Liver (tissue), 3 donors: Measurements from ENCODE around the gene OSTF1.

Experiments used
- ATF3 ChIP-seq: IDR thresholded peaks from 2 replicates; pipeline ENCODE4 v1.6.1; 2016; ENCODE audit warnings: antibody characterized with exemption
- CTCF ChIP-seq: fragments of 150-350 bp; IDR thresholded peaks from 2 replicates; pipeline ENCODE4 v1.5.1; 2017; ENCODE audit warnings: improper control_type of control experiment, low read depth, low read length; ENCODE audit not compliant: missing input control
- EGR1 ChIP-seq, 2 donors: IDR thresholded peaks; 2 replicates each; pipeline ENCODE4 v1.6.1; 2016 to 2018; ENCODE audit warnings: antibody characterized with exemption in 2 of 2, low read depth in 2 of 2
- JUND ChIP-seq, 2 donors: IDR thresholded peaks; 2 replicates each; pipeline ENCODE4 v1.6.1; 2016; ENCODE audit warnings: antibody characterized with exemption in 2 of 2
- MAX ChIP-seq: IDR thresholded peaks from 2 replicates; pipeline ENCODE4 v1.6.1; 2016; ENCODE audit warnings: antibody characterized with exemption
- RAD21 ChIP-seq, 2 donors: IDR thresholded peaks; 2 replicates each; pipeline ENCODE4 v1.6.1; 2016; ENCODE audit warnings: antibody characterized with exemption in 2 of 2, mild to moderate bottlenecking in 2 of 2
- REST ChIP-seq: IDR thresholded peaks from 2 replicates; pipeline ENCODE4 v1.6.1; 2016; ENCODE audit warnings: antibody characterized with exemption, mild to moderate bottlenecking
- RXRA ChIP-seq, 2 donors: IDR thresholded peaks; 2 replicates each; pipeline ENCODE4 v1.6.1; 2017 to 2018; ENCODE audit warnings: antibody characterized with exemption in 2 of 2, mild to moderate bottlenecking in 1 of 2
- SP1 ChIP-seq: IDR thresholded peaks from 2 replicates; pipeline ENCODE4 v1.6.1; 2018; ENCODE audit warnings: antibody characterized with exemption, mild to moderate bottlenecking
- TAF1 ChIP-seq: conservative IDR thresholded peaks from 2 replicates; pipeline ENCODE4 v1.6.1; 2016; ENCODE audit warnings: antibody characterized with exemption, mild to moderate bottlenecking
- YY1 ChIP-seq: IDR thresholded peaks from 2 replicates; pipeline ENCODE4 v1.6.1; 2016; ENCODE audit warnings: antibody characterized with exemption, mild to moderate bottlenecking
- ZBTB33 ChIP-seq: IDR thresholded peaks from 2 replicates; pipeline ENCODE4 v1.6.1; 2016; ENCODE audit warnings: antibody characterized with exemption
- donor health status: healthy.
- donor health status: healthy.

- no peak for TF ChIP-seq CTCF
- no peak for TF ChIP-seq REST
- no peak for TF ChIP-seq YY1
- no peak for TF ChIP-seq RAD21 (IDR thresholded peaks at IDR 0.05)
- no peak for TF ChIP-seq ATF3
- no peak for TF ChIP-seq ZBTB33
- no peak for TF ChIP-seq EGR1 (IDR thresholded peaks at IDR 0.05; ENCODE audit: low read depth in 2 of 2)
- no peak for TF ChIP-seq TAF1
- no peak for TF ChIP-seq JUND (IDR thresholded peaks at IDR 0.05)
- TF ChIP-seq RXRA (IDR thresholded peaks at IDR 0.05): no peak
- TF ChIP-seq MAX: no peak
- TF ChIP-seq SP1: no peak
Observed at GRCh38 chr9:75053869-75054268, 34.4 kb upstream of the OSTF1 start.
